Activated gamma-delta T cell treated with anti-CD3 and anti-CD28 coated beads, Interleukin-2, amount 50 U/mL, for 16 hours (primary cell): ENCODE data around the gene SLC39A5.
"Not testable (repeated sequence)": the region's sequence is repeated elsewhere in the genome, so short reads cannot be mapped to it uniquely, and the experiment has no call there.

Experiments
- DNase-seq: peaks from one replicate; pipeline ENCODE4 v3.0.0-alpha.2; 2020; ENCODE audit warnings: low read depth

SLC39A5 gene

GRCh38 chr12:56280849-56281248 lies 51.0 kb downstream of the SLC39A5 start:
- no peak for DNase-seq

- no peak for DNase-seq
Observed at GRCh38 chr12:56282030-56282429, 52.2 kb downstream of the SLC39A5 start.

GRCh38 chr12:56282579-56282978 lies 52.7 kb downstream of the SLC39A5 start:
- no peak for DNase-seq

- DNase-seq: not testable (repeated sequence)
Observed at GRCh38 chr12:56284263-56284662, 54.4 kb downstream of the SLC39A5 start.

- DNase-seq: no peak
Observed at GRCh38 chr12:56286044-56286830, 56.4 kb downstream of the SLC39A5 start.
